WTC11 (cell line): ENCODE results near the gene HPCA. TPM values are rescaled to one million over a fixed set of nuclear protein-coding genes. Genes with fewer than 3 reads are reported as not detected.

ENCODE experiments used
- AR ChIP-seq: fragments of 250-450 bp; sonication (Bioruptor Pico); IDR thresholded peaks from 2 replicates; pipeline ENCODE4 v1.9.0; 2021; ENCODE audit warnings: mild to moderate bottlenecking
- ATF1 ChIP-seq: sonication (generic); formaldehyde crosslinking; IDR thresholded peaks from 2 replicates; pipeline ENCODE4 v1.8.1; 2023; ENCODE audit warnings: mild to moderate bottlenecking, moderate library complexity, missing genetic modification reagents
- CDX4 ChIP-seq: fragments of 250-450 bp; sonication (Bioruptor Pico); IDR thresholded peaks from 2 replicates; pipeline ENCODE4 v1.9.0; 2021; ENCODE audit warnings: moderate library complexity, mild to moderate bottlenecking, inconsistent platforms, borderline replicate concordance
- CTCF ChIP-seq: fragments of 200-600 bp; IDR thresholded peaks from 2 replicates; pipeline ENCODE4 v1.8.0; 2022; ENCODE audit warnings: antibody characterized with exemption
- ETV6 ChIP-seq: sonication (generic); formaldehyde crosslinking; IDR thresholded peaks from 2 replicates; pipeline ENCODE4 v1.8.1; 2022; ENCODE audit warnings: mild to moderate bottlenecking, missing genetic modification reagents
- FOXP1 ChIP-seq: sonication (generic); formaldehyde crosslinking; IDR thresholded peaks from 2 replicates; pipeline ENCODE4 v1.8.0; 2022; ENCODE audit warnings: missing genetic modification reagents, mild to moderate bottlenecking, moderate library complexity, borderline replicate concordance
- JUN ChIP-seq: sonication (generic); formaldehyde crosslinking; IDR thresholded peaks from 2 replicates; pipeline ENCODE4 v1.8.0; 2023; ENCODE audit warnings: mild to moderate bottlenecking, missing genetic modification reagents
- MYBL2 ChIP-seq: sonication (generic); formaldehyde crosslinking; IDR thresholded peaks from 2 replicates; pipeline ENCODE4 v1.8.1; 2023; ENCODE audit warnings: mild to moderate bottlenecking, moderate library complexity, missing genetic modification reagents
- NR1H2 ChIP-seq: sonication (generic); formaldehyde crosslinking; IDR thresholded peaks from 2 replicates; pipeline ENCODE4 v1.9.0; 2021; ENCODE audit warnings: mild to moderate bottlenecking, moderate library complexity, missing genetic modification reagents
- OVOL2 ChIP-seq: fragments of 250-450 bp; sonication (Bioruptor Pico); IDR thresholded peaks from 2 replicates; pipeline ENCODE4 v1.9.0; 2021; ENCODE audit warnings: mild to moderate bottlenecking, borderline replicate concordance
- SMAD3 ChIP-seq: sonication (generic); formaldehyde crosslinking; IDR thresholded peaks from 2 replicates; pipeline ENCODE4 v1.8.0; 2022; ENCODE audit warnings: missing genetic modification reagents, mild to moderate bottlenecking, borderline replicate concordance
- SMAD4 ChIP-seq: sonication (generic); formaldehyde crosslinking; IDR thresholded peaks from 2 replicates; pipeline ENCODE4 v1.8.0; 2022; ENCODE audit warnings: mild to moderate bottlenecking, missing genetic modification reagents
- SP1 ChIP-seq: sonication (generic); formaldehyde crosslinking; conservative IDR thresholded peaks from 2 replicates; pipeline ENCODE4 v1.8.1; 2022; ENCODE audit warnings: missing genetic modification reagents
- TCF7 ChIP-seq: sonication (generic); formaldehyde crosslinking; IDR thresholded peaks from 2 replicates; pipeline ENCODE4 v1.8.0; 2022; ENCODE audit warnings: mild to moderate bottlenecking, low read depth, missing genetic modification reagents, moderate library complexity
- TEAD1 ChIP-seq: sonication (generic); formaldehyde crosslinking; IDR thresholded peaks from 2 replicates; pipeline ENCODE4 v1.8.0; 2022; ENCODE audit warnings: mild to moderate bottlenecking, missing genetic modification reagents
- TEAD4 ChIP-seq: sonication (generic); formaldehyde crosslinking; IDR thresholded peaks from 2 replicates; pipeline ENCODE4 v1.8.0; 2022; ENCODE audit warnings: mild to moderate bottlenecking, missing genetic modification reagents
- ZBTB43 ChIP-seq: sonication (generic); formaldehyde crosslinking; IDR thresholded peaks from 2 replicates; pipeline ENCODE4 v1.8.1; 2023; ENCODE audit warnings: mild to moderate bottlenecking, missing genetic modification reagents
- ZMAT4 ChIP-seq: fragments of 250-450 bp; sonication (Bioruptor Pico); IDR thresholded peaks from 2 replicates; pipeline ENCODE4 v1.9.0; 2021; ENCODE audit warnings: mild to moderate bottlenecking
- ZNF671 ChIP-seq: fragments of 250-450 bp; sonication (Bioruptor Pico); IDR thresholded peaks from 2 replicates; pipeline ENCODE4 v1.8.0; 2021; ENCODE audit warnings: mild to moderate bottlenecking
- total RNA-seq: library from RNA; stranded (reverse); gene quantifications from 3 replicates; pipeline ENCODE4 v1.2.3, GENCODE V29; 2021
- TF ChIP-seq, protein P1 (sequence below): sonication (generic); formaldehyde crosslinking; IDR thresholded peaks from 2 replicates; pipeline ENCODE4 v1.8.1; 2023; ENCODE audit warnings: mild to moderate bottlenecking, missing genetic modification reagents, moderate library complexity
- TF ChIP-seq, protein P2 (sequence below): fragments of 250-450 bp; sonication (Bioruptor Pico); IDR thresholded peaks from 2 replicates; pipeline ENCODE4 v1.8.0; 2021; ENCODE audit warnings: mild to moderate bottlenecking
- TF ChIP-seq, protein P3 (sequence below): sonication (generic); formaldehyde crosslinking; IDR thresholded peaks from 2 replicates; pipeline ENCODE4 v1.8.0; 2022; ENCODE audit warnings: missing genetic modification reagents
- TF ChIP-seq, protein P4 (sequence below): sonication (generic); formaldehyde crosslinking; IDR thresholded peaks from 2 replicates; pipeline ENCODE4 v1.8.1; 2023; ENCODE audit warnings: mild to moderate bottlenecking, missing genetic modification reagents, moderate library complexity

The HPCA gene
- total RNA-seq, 1 experiment from 2014 or later, result 1.9 TPM

DNA sequence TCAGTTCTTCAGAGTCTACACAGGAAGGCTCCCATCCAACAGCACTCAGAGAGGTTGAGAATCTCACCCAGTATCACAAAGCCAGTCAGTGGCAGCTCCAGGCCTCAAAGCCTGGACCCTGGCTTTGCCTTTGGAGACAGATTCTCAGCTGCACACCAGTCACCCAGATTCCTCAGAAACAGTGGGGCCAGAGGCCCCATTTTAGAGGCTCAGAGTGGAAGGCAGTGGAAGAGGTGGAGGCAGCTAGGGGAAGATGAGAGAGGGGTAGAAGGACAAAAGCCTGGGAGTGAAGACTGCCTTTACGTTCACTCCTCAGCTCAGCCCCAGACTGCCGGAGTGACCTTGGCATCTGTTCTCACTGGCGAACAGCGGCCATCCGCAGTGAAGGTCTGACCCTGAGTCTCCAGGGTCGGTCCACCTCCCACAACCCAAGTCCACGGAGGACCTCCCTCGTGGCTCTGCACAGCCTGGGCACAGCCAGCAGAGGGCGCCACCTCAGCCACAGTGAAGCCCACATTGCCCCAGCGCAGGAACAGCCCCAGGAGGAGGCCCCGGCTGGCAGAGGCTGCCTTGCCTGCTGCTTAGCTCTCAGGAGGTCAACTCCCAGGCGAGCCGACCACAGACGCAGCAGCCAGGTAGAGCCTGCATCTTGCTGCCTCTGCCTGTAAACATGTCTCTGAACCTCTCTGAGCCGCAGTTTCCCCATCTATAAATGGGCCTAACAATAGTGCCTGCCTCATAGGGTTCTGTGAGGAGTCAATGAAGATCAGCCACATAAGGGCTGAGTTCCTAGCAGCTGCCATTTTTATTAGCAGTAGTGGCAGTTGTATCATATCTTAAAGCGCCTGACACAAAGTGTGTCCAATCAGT lies 9.7 kb upstream of the HPCA start (continued):
- TF ChIP-seq FOXP1, result peak; percentile 48; the same call in 1 of the 2 replicates
- no peak for TF ChIP-seq AR (CRISPR knock-in tag)
- TF ChIP-seq JUN (CRISPR knock-in tag), result no peak
- no peak for TF ChIP-seq TCF7 (CRISPR knock-in tag)
- TF ChIP-seq ZNF671 (CRISPR knock-in tag), result no peak
- TF ChIP-seq, protein P1, sequence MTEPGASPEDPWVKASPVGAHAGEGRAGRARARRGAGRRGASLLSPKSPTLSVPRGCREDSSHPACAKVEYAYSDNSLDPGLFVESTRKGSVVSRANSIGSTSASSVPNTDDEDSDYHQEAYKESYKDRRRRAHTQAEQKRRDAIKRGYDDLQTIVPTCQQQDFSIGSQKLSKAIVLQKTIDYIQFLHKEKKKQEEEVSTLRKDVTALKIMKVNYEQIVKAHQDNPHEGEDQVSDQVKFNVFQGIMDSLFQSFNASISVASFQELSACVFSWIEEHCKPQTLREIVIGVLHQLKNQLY (CRISPR knock-in tag), result no peak
- TF ChIP-seq ZBTB43 (CRISPR knock-in tag), result no peak
- TF ChIP-seq, protein P2, sequence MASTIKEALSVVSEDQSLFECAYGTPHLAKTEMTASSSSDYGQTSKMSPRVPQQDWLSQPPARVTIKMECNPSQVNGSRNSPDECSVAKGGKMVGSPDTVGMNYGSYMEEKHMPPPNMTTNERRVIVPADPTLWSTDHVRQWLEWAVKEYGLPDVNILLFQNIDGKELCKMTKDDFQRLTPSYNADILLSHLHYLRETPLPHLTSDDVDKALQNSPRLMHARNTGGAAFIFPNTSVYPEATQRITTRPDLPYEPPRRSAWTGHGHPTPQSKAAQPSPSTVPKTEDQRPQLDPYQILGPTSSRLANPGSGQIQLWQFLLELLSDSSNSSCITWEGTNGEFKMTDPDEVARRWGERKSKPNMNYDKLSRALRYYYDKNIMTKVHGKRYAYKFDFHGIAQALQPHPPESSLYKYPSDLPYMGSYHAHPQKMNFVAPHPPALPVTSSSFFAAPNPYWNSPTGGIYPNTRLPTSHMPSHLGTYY (CRISPR knock-in tag), result no peak
- TF ChIP-seq SMAD3 (CRISPR knock-in tag), result no peak
- no peak for TF ChIP-seq OVOL2 (CRISPR knock-in tag)
- no peak for TF ChIP-seq TEAD4 (CRISPR knock-in tag)
- TF ChIP-seq, protein P3, sequence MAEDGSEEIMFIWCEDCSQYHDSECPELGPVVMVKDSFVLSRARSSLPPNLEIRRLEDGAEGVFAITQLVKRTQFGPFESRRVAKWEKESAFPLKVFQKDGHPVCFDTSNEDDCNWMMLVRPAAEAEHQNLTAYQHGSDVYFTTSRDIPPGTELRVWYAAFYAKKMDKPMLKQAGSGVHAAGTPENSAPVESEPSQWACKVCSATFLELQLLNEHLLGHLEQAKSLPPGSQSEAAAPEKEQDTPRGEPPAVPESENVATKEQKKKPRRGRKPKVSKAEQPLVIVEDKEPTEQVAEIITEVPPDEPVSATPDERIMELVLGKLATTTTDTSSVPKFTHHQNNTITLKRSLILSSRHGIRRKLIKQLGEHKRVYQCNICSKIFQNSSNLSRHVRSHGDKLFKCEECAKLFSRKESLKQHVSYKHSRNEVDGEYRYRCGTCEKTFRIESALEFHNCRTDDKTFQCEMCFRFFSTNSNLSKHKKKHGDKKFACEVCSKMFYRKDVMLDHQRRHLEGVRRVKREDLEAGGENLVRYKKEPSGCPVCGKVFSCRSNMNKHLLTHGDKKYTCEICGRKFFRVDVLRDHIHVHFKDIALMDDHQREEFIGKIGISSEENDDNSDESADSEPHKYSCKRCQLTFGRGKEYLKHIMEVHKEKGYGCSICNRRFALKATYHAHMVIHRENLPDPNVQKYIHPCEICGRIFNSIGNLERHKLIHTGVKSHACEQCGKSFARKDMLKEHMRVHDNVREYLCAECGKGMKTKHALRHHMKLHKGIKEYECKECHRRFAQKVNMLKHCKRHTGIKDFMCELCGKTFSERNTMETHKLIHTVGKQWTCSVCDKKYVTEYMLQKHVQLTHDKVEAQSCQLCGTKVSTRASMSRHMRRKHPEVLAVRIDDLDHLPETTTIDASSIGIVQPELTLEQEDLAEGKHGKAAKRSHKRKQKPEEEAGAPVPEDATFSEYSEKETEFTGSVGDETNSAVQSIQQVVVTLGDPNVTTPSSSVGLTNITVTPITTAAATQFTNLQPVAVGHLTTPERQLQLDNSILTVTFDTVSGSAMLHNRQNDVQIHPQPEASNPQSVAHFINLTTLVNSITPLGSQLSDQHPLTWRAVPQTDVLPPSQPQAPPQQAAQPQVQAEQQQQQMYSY (CRISPR knock-in tag), result no peak
- TF ChIP-seq MYBL2 (CRISPR knock-in tag), result no peak
- TF ChIP-seq CTCF, result peak; percentile 96
- no peak for TF ChIP-seq ETV6 (CRISPR knock-in tag)
- no peak for TF ChIP-seq ZMAT4 (CRISPR knock-in tag)
- TF ChIP-seq, protein P4, sequence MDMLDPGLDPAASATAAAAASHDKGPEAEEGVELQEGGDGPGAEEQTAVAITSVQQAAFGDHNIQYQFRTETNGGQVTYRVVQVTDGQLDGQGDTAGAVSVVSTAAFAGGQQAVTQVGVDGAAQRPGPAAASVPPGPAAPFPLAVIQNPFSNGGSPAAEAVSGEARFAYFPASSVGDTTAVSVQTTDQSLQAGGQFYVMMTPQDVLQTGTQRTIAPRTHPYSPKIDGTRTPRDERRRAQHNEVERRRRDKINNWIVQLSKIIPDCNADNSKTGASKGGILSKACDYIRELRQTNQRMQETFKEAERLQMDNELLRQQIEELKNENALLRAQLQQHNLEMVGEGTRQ (CRISPR knock-in tag), result no peak
- no peak for TF ChIP-seq CDX4
- TF ChIP-seq TEAD1 (CRISPR knock-in tag), result peak; percentile 20; the same call in 1 of the 2 replicates
- no peak for TF ChIP-seq SP1 (CRISPR knock-in tag)
- TF ChIP-seq NR1H2, result no peak
- TF ChIP-seq ATF1 (CRISPR knock-in tag), result no peak
- no peak for TF ChIP-seq SMAD4 (CRISPR knock-in tag)
